GM18526 (cell line): ENCODE data around the gene BTBD1.
A peak's percentile ranks its signal among the peaks of the same experiment; 100 is the strongest.

Source experiments
- POLR2A ChIP-seq: IDR thresholded peaks from 3 replicates; pipeline ENCODE4 v1.6.1; 2011; ENCODE audit not compliant: insufficient read length; ENCODE audit errors: extremely low read depth

Gene BTBD1

GRCh38 chr15:83014205-83014653 is 52.8 kb downstream of the BTBD1 start:
- TF ChIP-seq POLR2A, result no peak

- no peak for TF ChIP-seq POLR2A
These were observed 54.4 kb downstream of the BTBD1 start for GRCh38 chr15:83012636-83013035.

DNA sequence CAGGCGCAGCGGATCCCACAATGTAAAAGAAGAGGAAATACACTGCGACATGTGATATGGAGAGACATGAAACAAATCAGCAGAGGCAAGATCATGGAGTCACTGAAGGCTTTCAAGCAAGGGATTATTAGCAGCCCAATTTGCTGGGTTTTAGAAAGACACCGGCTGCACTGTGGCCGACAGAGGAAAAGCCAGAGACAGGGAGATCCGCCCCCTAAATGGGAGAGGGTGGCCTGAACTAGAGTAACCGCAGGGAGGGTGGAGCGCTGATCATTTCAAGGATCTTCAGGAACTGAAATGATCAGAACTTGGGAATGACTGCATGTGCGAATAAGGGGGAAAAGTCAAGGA is 55.0 kb downstream of the BTBD1 start:
- no peak for TF ChIP-seq POLR2A

GRCh38 chr15:83011271-83012075 is 55.6 kb downstream of the BTBD1 start, which contains the start of gene C15orf40:
C15orf40 (minus strand) TSS chr15:83011639; CDS start chr15:83011607, 32 bp downstream.
- TF ChIP-seq POLR2A, result peak; percentile 90

DNA sequence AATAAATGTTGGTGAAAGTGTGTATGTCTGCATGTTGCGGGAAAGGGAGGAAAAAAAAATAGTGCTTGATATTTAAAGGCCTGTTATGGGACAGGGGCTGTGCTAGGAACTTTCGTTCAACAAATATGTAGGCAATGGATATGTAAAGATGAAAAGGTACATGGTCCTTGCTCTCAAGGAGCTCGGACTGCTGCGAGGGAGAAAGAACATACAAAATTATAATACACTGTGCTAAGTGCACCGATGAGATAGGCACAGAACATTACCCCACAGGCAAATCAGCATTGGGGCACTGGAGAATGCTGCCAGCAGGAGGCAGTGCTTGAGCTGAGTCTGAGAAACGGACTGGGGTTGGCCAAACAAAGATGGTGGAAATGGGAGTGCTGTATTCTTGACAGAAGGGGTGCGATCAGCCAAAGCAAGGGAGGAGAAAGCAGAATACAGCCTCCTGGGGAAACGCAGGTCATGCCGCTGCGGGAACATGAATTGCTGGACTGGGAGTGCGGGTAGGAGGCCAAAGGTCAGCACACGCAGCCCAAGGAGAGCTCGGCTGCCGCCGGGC is 56.3 kb downstream of the BTBD1 start:
- TF ChIP-seq POLR2A, result no peak

- TF ChIP-seq POLR2A, result no peak
These were observed 67.0 kb downstream of the BTBD1 start for GRCh38 chr15:82999905-83000671.

DNA sequence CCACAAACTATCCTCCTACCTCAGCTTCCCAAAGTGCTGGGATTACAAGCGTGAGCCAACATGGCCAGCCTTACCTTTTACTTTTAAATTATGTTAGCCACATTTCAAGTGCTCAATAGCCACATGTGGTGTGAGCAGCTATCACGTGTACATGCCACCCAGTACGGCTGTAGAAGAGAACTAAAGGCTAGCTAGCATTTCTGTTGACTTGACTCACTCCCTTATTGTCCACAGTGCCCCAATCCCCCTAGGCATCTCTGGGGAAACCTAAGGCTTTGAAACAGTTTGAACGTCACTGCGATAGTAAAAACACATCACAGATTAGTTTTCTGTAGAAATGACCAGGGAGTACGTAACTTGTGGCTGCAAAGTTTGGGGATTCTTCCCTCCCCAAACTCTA is 67.6 kb downstream of the BTBD1 start:
- no peak for TF ChIP-seq POLR2A

GRCh38 chr15:82995938-82996337 is 71.1 kb downstream of the BTBD1 start:
- TF ChIP-seq POLR2A, result no peak

DNA sequence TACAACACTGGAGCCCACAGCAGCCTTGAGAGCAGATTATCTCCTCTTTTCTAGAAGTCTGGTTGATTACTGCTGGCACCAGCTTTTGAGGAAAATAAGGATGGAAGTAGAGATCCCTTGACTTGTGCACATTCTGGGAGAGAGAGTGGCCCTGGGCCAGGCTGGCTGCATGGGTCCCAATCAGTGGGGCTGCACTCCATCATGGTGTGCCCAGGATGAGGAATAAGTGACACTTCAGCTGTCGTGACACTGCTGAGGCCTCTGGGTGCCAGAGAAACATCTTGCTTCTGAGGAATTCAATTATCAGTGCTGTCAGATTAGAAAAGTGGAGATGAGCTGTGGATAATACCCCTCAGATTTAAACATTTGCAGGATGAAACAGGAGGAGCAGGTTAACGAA is 72.0 kb downstream of the BTBD1 start:
- no peak for TF ChIP-seq POLR2A

- no peak for TF ChIP-seq POLR2A
These were observed 73.9 kb downstream of the BTBD1 start for GRCh38 chr15:82993144-82993543.

- no peak for TF ChIP-seq POLR2A
These were observed 74.5 kb downstream of the BTBD1 start for GRCh38 chr15:82992436-82992998.

- no peak for TF ChIP-seq POLR2A
These were observed 80.6 kb downstream of the BTBD1 start for GRCh38 chr15:82986442-82986780.

GRCh38 chr15:82985688-82986441 is 81.2 kb downstream of the BTBD1 start, which contains the start of gene RAMAC:
RAMAC (plus strand) TSS chr15:82986210; CDS start chr15:82989019, 2,809 bp downstream.
- TF ChIP-seq POLR2A, result peak; percentile 70

GRCh38 chr15:82980981-82981380 is 86.1 kb downstream of the BTBD1 start:
- TF ChIP-seq POLR2A, result no peak

DNA sequence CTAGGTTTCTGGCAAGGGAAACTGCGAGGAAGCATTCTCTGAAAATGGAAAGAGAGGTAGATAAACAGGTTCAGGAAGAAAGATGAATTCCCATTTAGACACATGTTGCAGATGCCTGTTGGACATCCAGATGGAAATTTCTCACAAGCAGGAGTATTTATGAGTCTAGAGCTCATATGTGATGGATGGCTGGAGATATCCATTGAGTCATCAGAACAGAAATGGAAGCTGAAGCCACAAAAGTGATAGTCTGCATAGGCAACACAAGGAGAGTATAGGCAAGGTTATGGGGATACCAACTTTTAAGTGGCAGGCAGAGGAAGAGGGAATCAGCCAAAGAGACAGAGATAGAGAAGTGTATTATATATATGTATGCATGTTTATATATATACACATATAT is 87.3 kb downstream of the BTBD1 start:
- TF ChIP-seq POLR2A, result no peak
